Smooth muscle cell (in vitro differentiated cells): Measurements from ENCODE around the gene DHCR24. TPM values are rescaled to one million over a fixed set of nuclear protein-coding genes. Genes with fewer than 3 reads are reported as not detected.

ENCODE experiments used
- DNase-seq: peaks from one replicate; lab custom pipeline; 2025; ENCODE audit not compliant: unreplicated experiment; lab: John Stamatoyannopoulos, UW
- H2AFZ ChIP-seq: fragments of 200-600 bp; sonication (generic); 2 replicates; pipeline ENCODE4 v1.6.0; 2016; ENCODE audit warnings: antibody characterized with exemption, low read depth, mild to moderate bottlenecking
- H3F3A ChIP-seq: fragments of 200-600 bp; sonication (generic); 2 replicates; pipeline ENCODE4 v1.6.0; 2017; ENCODE audit warnings: antibody characterized with exemption, low read depth
- H3K27ac ChIP-seq: fragments of 200-600 bp; sonication (generic); 2 replicates; pipeline ENCODE4 v1.5.1; 2016; ENCODE audit warnings: low read depth, mild to moderate bottlenecking
- H3K27me3 ChIP-seq: fragments of 200-600 bp; sonication (generic); 2 replicates; pipeline ENCODE4 v1.6.1; 2016; ENCODE audit warnings: low read depth, mild to moderate bottlenecking
- H3K36me3 ChIP-seq: fragments of 200-600 bp; sonication (generic); 2 replicates; pipeline ENCODE4 v1.5.1; 2016; ENCODE audit warnings: low read depth
- H3K4me1 ChIP-seq: fragments of 200-600 bp; sonication (generic); 2 replicates; pipeline ENCODE4 v1.5.1; 2016; ENCODE audit warnings: low read depth
- H3K4me2 ChIP-seq: fragments of 200-600 bp; sonication (generic); 2 replicates; pipeline ENCODE4 v1.6.0; 2016; ENCODE audit warnings: mild to moderate bottlenecking
- H3K4me3 ChIP-seq: fragments of 200-600 bp; sonication (generic); 2 replicates; pipeline ENCODE4 v1.5.1; 2016; ENCODE audit warnings: mild to moderate bottlenecking
- H3K79me2 ChIP-seq: fragments of 200-600 bp; sonication (generic); 2 replicates; pipeline ENCODE4 v1.6.0; 2016; ENCODE audit warnings: low read depth, mild to moderate bottlenecking
- H3K9ac ChIP-seq: fragments of 200-600 bp; sonication (generic); 2 replicates; pipeline ENCODE4 v1.6.0; 2016; ENCODE audit warnings: low read depth
- H3K9me3 ChIP-seq: fragments of 200-600 bp; sonication (generic); replicated peaks from 2 replicates; pipeline ENCODE4 v1.5.1; 2016; ENCODE audit warnings: low read depth
- H4K20me1 ChIP-seq: fragments of 200-600 bp; sonication (generic); 2 replicates; pipeline ENCODE4 v1.6.0; 2016; ENCODE audit warnings: low read depth
- WGBS: methylation state at CpG from one replicate; pipeline ENCODE4 v1.1.7; 2016; ENCODE audit warnings: low lambda C conversion rate; 5-methylcytosine and 5-hydroxymethylcytosine counted together
- polyA plus RNA-seq: library from polyadenylated mRNA; unstranded; fragments of >200 nt; fragmentation: Nextera tagmentation; extraction: Ambion mirVana; gene quantifications from 2 replicates; pipeline ENCODE4 v1.2.1, GENCODE V29; 2016
- total RNA-seq: library from RNA; depleted of rRNA; stranded (reverse); fragments of >200 nt; gene quantifications from 2 replicates; pipeline ENCODE4 v1.2.3, GENCODE V29; 2014
- TF ChIP-seq, protein P1 (sequence below): fragments of 200-600 bp; sonication (generic); IDR thresholded peaks from 2 replicates; pipeline ENCODE4 v1.5.1; 2017; ENCODE audit warnings: borderline replicate concordance, mild to moderate bottlenecking, antibody characterized with exemption; ENCODE audit not compliant: insufficient read depth, poor library complexity, severe bottlenecking

Gene DHCR24
- total and polyA plus RNA-seq, 2 experiments from 2014 or later = 47.2 to 64.2 TPM

DNA sequence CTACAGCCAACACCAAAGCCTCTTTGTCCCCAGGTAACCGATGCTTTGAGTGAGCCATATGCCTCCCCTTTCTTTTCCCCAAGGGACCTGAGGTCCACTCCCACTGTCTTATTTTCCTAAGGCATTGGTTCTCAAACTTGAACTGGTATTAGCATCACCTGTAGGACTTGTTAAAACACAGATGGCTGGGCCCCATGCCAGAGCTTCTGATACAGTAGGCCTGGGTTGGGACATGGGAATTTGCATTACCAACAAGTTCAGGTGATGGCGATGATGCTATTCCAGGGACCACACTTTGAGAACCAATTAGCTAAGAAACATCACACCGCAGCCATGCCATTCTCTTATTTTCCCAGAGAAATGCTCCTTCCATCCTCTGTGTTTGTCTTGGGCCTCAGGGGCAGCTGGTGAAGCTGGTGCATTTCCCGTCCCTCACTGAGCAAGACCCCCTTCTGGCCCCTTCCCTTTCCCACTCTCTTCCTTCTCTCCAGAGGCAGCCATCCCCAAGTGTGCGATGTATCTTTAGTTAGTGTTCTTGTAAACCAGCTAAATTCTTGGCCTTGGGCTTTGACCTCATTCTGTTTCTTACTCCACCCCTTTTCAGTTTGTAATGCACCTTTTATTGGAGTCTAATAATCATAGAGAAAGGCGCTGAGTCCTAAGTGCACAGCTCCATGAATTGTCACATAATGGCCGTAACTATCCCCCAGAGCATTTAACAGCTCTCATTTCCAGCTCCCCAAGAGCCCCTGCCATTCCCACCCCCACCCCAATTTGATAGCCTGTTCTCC lies 71.7 kb downstream of the DHCR24 start:
- Histone ChIP-seq H3K79me2 (no peaks in the 10 kb centered on the region), H4K20me1 (no peaks in the 10 kb centered on the region), H2AFZ (no peak overlapping the region), H3F3A (no peaks in the 10 kb centered on the region), H3K4me1 (no peaks in the 10 kb centered on the region), H3K4me3 (no peak overlapping the region), H3K9ac (no peak overlapping the region), H3K27me3 (no peaks in the 10 kb centered on the region), H3K4me2 (no peak overlapping the region), H3K9me3 (no peaks in the 10 kb centered on the region), H3K27ac (no peak overlapping the region), H3K36me3 (no peaks in the 10 kb centered on the region)
- WGBS = 92% methylated on average over 7 of the region's 7 CpGs
- no peak for DNase-seq
- TF ChIP-seq, protein P1, sequence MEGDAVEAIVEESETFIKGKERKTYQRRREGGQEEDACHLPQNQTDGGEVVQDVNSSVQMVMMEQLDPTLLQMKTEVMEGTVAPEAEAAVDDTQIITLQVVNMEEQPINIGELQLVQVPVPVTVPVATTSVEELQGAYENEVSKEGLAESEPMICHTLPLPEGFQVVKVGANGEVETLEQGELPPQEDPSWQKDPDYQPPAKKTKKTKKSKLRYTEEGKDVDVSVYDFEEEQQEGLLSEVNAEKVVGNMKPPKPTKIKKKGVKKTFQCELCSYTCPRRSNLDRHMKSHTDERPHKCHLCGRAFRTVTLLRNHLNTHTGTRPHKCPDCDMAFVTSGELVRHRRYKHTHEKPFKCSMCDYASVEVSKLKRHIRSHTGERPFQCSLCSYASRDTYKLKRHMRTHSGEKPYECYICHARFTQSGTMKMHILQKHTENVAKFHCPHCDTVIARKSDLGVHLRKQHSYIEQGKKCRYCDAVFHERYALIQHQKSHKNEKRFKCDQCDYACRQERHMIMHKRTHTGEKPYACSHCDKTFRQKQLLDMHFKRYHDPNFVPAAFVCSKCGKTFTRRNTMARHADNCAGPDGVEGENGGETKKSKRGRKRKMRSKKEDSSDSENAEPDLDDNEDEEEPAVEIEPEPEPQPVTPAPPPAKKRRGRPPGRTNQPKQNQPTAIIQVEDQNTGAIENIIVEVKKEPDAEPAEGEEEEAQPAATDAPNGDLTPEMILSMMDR = no peak

DNA sequence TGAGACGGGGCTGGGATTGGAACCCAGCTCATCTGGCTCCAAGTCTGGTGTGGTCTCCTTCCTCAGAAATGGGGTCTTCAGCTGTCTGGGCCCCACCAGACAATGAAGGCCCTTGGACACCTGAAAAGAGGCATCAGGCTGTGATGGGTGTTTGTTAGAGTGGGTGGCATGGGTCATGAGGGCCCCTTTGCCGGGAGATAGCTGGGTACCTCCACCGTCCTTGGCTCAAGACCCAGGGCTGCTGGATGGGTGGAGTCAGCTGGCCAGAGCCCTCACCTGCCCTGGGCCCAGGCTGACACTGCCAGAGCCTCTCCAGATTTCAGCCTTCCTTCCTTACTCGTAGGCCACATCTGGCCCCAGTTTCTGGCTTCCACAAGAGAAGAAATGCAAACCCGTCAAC lies 72.4 kb downstream of the DHCR24 start:
- H3F3A ChIP-seq = no peaks in the 10 kb centered on the region
- H3K4me2 ChIP-seq = no peak overlapping the region
- no peak overlapping the region for H3K4me3 ChIP-seq
- no peaks in the 10 kb centered on the region for H4K20me1 ChIP-seq
- H3K9me3 ChIP-seq = no peaks in the 10 kb centered on the region
- H3K79me2 ChIP-seq = no peaks in the 10 kb centered on the region
- H3K36me3 ChIP-seq = no peaks in the 10 kb centered on the region
- H3K4me1 ChIP-seq = no peaks in the 10 kb centered on the region
- no peak for DNase-seq
- TF ChIP-seq, protein P1 = no peak
- H3K9ac ChIP-seq = no peak overlapping the region
- no peaks in the 10 kb centered on the region for H3K27me3 ChIP-seq
- 96% methylated on average over 5 of the region's 5 CpGs for WGBS
- H2AFZ ChIP-seq = no peak overlapping the region
- no peak overlapping the region for H3K27ac ChIP-seq

DNA sequence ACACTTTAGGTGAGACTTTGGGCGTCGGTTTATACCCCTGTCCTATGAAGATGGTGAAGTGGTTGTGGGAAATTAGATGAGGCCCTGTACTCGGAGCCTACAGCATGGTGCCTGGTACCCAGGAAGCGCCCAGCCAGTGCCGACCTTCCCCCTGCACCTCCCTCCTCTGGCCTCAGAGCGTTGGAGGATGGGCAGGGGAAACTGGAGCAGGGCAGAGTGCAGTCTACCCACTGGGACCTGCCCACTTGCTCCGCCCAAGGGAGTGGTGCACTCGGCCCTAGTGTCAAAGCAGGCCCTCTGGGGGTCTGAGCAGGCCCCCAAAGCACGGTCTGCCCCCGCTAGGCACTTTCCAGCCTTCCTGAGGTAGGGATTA lies 72.9 kb downstream of the DHCR24 start:
- no peaks in the 10 kb centered on the region for H4K20me1 ChIP-seq
- H3K4me2 ChIP-seq = no peak overlapping the region
- H3K36me3 ChIP-seq = no peaks in the 10 kb centered on the region
- WGBS = 75% methylated on average over 10 of the region's 10 CpGs
- no peak overlapping the region for H2AFZ ChIP-seq
- no peak overlapping the region for H3K27ac ChIP-seq
- TF ChIP-seq, protein P1 = no peak
- no peaks in the 10 kb centered on the region for H3F3A ChIP-seq
- DNase-seq = no peak
- no peaks in the 10 kb centered on the region for H3K4me1 ChIP-seq
- no peak overlapping the region for H3K9ac ChIP-seq
- H3K4me3 ChIP-seq = no peak overlapping the region
- H3K9me3 ChIP-seq = no peaks in the 10 kb centered on the region
- no peaks in the 10 kb centered on the region for H3K27me3 ChIP-seq
- H3K79me2 ChIP-seq = no peaks in the 10 kb centered on the region
